Activated CD4-positive, alpha-beta memory T cell treated with anti-CD3 and anti-CD28 coated beads for 36 hours (primary cell): ENCODE results near the gene ANKRD6. TPM values are rescaled to one million over a fixed set of nuclear protein-coding genes. Genes with fewer than 3 reads are reported as not detected.

ENCODE experiments used
- CTCF ChIA-PET: fragments of 350-600 bp; sonication (Branson Sonifier 250); formaldehyde crosslinking; loops from one replicate; lab custom pipeline; 2021; ENCODE audit warnings: antibody characterized with exemption, inconsistent platforms; lab: Charles Lee
- POLR2A ChIA-PET: fragments of 350-600 bp; sonication (Branson Sonifier 250); formaldehyde crosslinking; loops from one replicate; lab custom pipeline; 2021; ENCODE audit warnings: antibody characterized with exemption; lab: Charles Lee
- DNase-seq: peaks from one replicate; pipeline ENCODE4 v3.0.0-alpha.2; 2020
- H3K27ac Mint-ChIP-seq: one replicate; pipeline ENCODE4 v1.8.0; 2021; ENCODE audit warnings: mixed read lengths
- H3K27me3 Mint-ChIP-seq: one replicate; pipeline ENCODE4 v1.8.0; 2021; ENCODE audit warnings: mixed read lengths
- H3K36me3 Mint-ChIP-seq: one replicate; pipeline ENCODE4 v1.8.0; 2021; ENCODE audit warnings: mixed read lengths
- H3K4me1 Mint-ChIP-seq: one replicate; pipeline ENCODE4 v1.8.0; 2021; ENCODE audit warnings: low read depth, mixed read lengths
- H3K4me3 Mint-ChIP-seq: one replicate; pipeline ENCODE4 v1.8.0; 2021; ENCODE audit warnings: mild to moderate bottlenecking, mixed read lengths
- H3K9me3 Mint-ChIP-seq: one replicate; pipeline ENCODE4 v1.8.0; 2021; ENCODE audit warnings: mixed read lengths
- intact Hi-C: fragments of 100-400 bp; cut with micrococcal nuclease; formaldehyde crosslinking; loops from one replicate; pipeline ENCODE4 v1.15.1; 2023
- total RNA-seq, 2 experiments: library from RNA; stranded (reverse); gene quantifications; one replicate each; pipeline ENCODE4 v1.2.3, GENCODE V29; 2021

Gene ANKRD6
- total RNA-seq, 2 experiments from 2014 or later: 3.1 to 4.0 TPM

DNA sequence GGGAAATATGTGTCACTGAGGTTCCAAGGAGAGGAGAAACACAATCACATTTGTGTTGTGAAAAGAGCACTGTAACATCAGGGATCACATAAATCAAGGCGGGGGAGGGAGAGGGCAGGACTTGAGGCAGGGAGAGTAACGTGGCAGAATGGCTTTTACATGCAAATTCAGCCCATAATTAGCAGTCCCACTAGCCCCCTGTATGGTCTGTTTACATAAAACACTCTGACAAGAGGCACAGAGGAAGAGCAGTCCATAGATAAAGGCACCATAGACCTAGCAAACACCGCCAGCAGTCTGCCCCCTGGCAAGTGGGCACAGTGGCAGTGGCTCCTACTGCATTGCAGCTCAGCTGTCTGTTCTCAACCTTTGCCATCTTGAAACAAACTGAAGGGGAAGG lies 122.9 kb downstream of the ANKRD6 start:
- Mint-ChIP-seq H3K27me3 (peaks cover 1% of the 10 kb centered on the region), H3K27ac (no peak overlapping the region), H3K4me3 (no peak overlapping the region), H3K36me3 (no peaks in the 10 kb centered on the region), H3K4me1 (no peaks in the 10 kb centered on the region), H3K9me3 (peaks cover 5% of the 10 kb centered on the region)
- intact Hi-C loops: no loop called here
- DNase-seq: no peak
- POLR2A ChIA-PET: no interaction called here
- CTCF ChIA-PET: no interaction called here

DNA sequence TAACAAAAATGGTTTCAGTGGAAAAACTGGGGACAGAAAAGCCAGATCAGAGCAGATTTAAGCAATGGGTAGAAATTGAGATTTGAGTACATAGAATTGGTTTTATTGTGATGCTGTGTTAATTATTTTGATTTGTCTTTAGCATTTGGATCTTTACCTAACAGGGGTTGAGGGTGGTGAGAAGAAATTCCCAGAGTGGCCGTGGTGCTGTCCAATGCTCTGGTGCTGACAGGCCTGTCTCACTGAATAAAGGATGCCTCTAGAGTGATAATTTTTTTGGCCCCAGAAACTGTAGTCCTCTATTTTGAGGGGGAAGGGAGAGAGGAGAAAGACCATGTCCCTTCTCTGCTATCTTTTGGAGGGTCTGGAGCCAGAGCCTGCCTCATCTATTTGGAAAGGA lies 126.5 kb downstream of the ANKRD6 start:
- H3K4me1 Mint-ChIP-seq: no peaks in the 10 kb centered on the region
- H3K4me3 Mint-ChIP-seq: no peak overlapping the region
- H3K36me3 Mint-ChIP-seq: no peaks in the 10 kb centered on the region
- no peak for DNase-seq
- no peak overlapping the region for H3K27ac Mint-ChIP-seq
- POLR2A ChIA-PET: no interaction called here
- CTCF ChIA-PET: no interaction called here
- intact Hi-C loops: no loop called here
- peaks cover 5% of the 10 kb centered on the region for H3K9me3 Mint-ChIP-seq
- peaks cover 1% of the 10 kb centered on the region for H3K27me3 Mint-ChIP-seq

DNA sequence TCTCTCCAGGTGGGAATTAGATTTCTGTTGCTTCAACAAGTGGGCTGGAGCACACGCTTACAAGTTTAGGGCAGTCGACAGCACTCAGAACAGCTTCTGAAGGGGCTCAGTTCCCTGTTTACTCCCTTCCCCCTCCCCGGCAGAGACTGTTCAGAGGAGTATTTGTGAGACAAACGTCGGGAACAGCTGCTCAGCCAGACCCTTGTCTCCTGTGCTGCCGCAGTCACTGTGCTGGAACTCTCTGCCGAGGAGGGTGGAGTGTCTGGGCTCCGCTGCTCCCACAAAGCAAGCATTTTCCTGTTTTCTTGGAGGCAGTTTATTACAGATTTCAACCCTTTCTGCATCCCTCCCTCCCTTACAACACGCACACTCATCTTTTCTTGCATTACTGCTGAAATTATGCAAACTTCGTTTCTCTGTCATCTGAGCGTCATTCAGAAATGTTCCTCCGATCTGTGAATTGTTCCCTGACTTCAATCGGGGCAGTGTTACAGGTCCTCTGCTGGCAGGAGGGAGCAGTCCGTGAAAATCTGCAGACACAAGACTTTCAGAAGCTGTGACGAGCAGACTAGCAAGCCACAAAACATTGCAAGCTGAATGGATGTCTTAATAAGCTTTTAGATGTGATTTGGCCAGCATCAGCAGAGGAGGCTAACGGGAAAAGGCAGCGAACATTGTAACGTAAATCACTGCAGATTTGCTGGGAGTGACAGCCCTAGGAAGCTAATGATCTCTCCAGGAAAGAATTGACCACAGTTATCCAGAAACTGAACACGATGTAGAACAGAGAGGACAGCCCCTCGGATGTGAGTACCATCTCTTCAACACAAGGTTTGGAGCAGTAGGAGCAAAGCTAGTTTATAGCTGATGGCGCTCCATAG lies 129.4 kb downstream of the ANKRD6 start:
- no peak for DNase-seq
- intact Hi-C loops: no loop called here
- no peak overlapping the region for H3K4me3 Mint-ChIP-seq
- H3K27ac Mint-ChIP-seq: no peak overlapping the region
- POLR2A ChIA-PET: no interaction called here
- no peaks in the 10 kb centered on the region for H3K27me3 Mint-ChIP-seq
- CTCF ChIA-PET: no interaction called here
- no peaks in the 10 kb centered on the region for H3K36me3 Mint-ChIP-seq
- peaks cover under 1% of the 10 kb centered on the region for H3K9me3 Mint-ChIP-seq
- no peaks in the 10 kb centered on the region for H3K4me1 Mint-ChIP-seq

DNA sequence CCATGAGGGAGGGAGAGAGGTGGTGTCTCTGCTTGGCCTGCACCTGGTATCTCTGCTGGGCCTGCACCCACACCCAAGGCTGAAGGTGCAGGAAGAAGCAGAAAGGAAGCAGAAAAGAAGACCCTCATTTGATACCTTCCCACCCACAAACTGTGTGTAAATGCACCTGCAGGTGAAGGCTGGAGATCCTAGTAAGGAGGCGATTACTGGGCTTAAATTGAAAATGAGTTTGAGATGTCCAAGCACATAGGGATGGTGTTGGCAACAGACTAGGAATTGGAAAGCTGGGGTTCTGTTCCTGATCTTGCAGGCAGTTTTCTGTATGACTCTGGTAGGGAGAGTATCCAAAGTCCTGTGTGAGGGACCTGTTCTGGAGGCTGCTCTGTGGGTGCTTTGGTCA lies 130.9 kb downstream of the ANKRD6 start:
- Mint-ChIP-seq H3K36me3 (no peaks in the 10 kb centered on the region), H3K9me3 (no peaks in the 10 kb centered on the region), H3K27me3 (no peaks in the 10 kb centered on the region), H3K27ac (no peak overlapping the region), H3K4me3 (no peak overlapping the region), H3K4me1 (no peaks in the 10 kb centered on the region)
- ChIA-PET CTCF (no interaction called here), POLR2A (no interaction called here)
- no peak for DNase-seq
- intact Hi-C loops: no loop called here

DNA sequence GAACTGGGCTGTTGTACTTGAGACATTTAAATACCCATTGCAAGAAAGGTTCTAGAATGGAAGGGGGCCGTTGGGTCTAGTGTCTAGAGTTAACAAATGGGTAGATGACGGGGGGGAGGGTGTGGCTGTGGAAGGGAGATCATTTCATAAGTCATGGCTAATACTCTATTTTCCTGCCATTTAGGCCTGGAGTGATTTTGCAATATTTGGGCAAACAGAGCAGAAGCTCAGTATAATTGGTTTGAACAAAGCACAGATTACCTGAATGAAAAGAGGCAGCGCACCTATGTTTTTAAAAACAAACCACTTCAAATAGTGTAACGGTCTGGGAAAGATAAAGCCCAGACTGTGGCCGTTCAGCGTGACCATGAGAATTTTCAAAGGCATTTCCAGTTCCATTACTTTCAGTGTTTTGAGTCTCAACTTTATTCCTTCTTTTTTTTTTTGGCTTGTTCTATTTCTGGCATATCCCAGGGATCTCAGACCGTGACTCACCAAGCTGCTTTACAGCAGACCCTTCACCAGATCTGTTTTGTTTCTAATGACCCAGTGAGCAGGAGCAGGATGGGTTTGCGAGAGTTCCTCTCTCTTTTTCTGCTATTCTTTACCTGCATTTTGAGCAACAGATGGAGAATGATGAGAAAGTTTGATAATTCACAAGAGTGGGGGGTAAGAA lies 131.9 kb downstream of the ANKRD6 start:
- Mint-ChIP-seq H3K9me3 (no peaks in the 10 kb centered on the region), H3K27ac (no peak overlapping the region), H3K4me3 (no peak overlapping the region), H3K4me1 (no peaks in the 10 kb centered on the region), H3K27me3 (no peaks in the 10 kb centered on the region), H3K36me3 (no peaks in the 10 kb centered on the region)
- DNase-seq: no peak
- ChIA-PET POLR2A (no interaction called here), CTCF (no interaction called here)
- intact Hi-C loops: no loop called here

DNA sequence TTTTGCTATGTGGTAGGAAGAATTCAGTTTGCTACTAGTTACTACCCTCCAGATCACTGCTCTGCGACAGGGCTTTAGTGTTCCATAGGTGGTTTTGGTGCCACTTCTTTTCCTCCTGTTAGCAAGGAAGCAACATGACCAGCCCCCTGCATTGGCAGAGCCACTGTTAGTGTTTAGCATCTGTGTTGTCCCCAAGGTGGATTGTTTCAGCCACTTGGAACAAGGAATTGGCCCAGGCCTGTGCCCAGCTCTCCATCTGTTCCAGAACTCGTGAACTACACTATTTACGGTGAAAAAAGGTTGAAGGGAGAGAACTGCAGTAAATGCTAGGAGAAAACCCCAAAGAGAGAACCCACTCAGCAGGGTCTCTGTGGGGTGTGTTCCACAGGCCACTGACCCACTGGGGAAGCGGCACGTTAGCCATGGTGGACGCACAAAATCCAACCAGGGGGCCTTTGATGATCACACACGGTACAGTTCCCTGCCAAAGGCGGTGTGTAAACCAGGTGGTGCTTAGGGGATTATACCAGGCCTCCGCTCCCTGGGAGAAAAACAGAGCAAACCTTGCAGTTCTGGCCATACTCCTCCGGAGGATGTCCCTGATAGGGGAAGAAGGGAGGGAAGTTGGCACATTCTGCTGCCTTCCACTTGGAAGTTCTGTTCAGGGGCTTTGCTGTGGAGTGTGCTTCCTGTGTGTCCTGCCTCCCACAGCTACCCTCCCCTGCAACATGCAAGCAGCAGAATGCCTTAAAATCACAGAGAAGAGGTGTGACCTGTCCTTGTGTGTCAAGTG lies 133.3 kb downstream of the ANKRD6 start:
- Mint-ChIP-seq H3K4me1 (no peaks in the 10 kb centered on the region), H3K9me3 (no peaks in the 10 kb centered on the region), H3K27me3 (no peaks in the 10 kb centered on the region), H3K4me3 (no peak overlapping the region), H3K36me3 (no peaks in the 10 kb centered on the region), H3K27ac (no peak overlapping the region)
- no peak for DNase-seq
- ChIA-PET CTCF (no interaction called here), POLR2A (no interaction called here)
- intact Hi-C loops: no loop called here

DNA sequence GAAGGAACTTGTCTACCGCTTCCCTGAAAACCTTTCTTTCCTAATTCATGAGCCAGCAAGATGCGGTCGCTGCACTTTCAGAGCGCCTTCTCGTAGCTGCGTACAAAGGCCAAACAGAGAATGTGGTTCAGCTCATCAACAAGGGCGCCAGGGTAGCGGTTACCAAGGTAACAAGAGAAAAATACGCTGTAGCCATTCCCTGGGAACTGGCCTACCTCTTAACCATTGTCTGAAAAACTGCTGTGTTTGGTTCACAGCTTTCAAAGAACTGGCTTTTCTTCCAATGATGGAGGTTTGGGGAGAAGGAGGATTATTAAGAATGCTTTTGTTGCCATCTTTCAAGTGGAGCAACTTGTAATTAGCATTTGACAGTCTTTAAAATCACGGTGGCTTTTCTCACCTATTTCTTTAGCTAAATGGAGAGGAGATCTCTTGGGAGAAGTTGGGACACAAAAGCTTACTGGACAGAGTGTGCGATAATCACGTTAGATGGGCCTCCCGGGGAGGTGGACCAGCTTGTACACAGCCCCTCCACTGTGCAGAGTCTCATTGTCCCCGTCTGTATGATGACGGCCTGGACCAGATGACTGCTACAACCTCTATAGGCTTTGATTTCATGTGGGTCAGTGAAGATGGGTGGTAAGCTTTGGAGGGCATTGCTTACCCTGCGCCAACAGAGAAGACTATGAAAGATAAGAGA lies 134.1 kb downstream of the ANKRD6 start:
- Mint-ChIP-seq H3K4me3 (no peak overlapping the region), H3K4me1 (no peaks in the 10 kb centered on the region), H3K27ac (no peak overlapping the region), H3K9me3 (no peaks in the 10 kb centered on the region), H3K36me3 (no peaks in the 10 kb centered on the region), H3K27me3 (no peaks in the 10 kb centered on the region)
- intact Hi-C loops: no loop called here
- no peak for DNase-seq
- CTCF ChIA-PET: interaction anchor here (1.6 kb wide), 1 partner anchor 43 kb away, joined by 4 read pairs; no protein-coding TSS in a partner anchor
- POLR2A ChIA-PET: no interaction called here

DNA sequence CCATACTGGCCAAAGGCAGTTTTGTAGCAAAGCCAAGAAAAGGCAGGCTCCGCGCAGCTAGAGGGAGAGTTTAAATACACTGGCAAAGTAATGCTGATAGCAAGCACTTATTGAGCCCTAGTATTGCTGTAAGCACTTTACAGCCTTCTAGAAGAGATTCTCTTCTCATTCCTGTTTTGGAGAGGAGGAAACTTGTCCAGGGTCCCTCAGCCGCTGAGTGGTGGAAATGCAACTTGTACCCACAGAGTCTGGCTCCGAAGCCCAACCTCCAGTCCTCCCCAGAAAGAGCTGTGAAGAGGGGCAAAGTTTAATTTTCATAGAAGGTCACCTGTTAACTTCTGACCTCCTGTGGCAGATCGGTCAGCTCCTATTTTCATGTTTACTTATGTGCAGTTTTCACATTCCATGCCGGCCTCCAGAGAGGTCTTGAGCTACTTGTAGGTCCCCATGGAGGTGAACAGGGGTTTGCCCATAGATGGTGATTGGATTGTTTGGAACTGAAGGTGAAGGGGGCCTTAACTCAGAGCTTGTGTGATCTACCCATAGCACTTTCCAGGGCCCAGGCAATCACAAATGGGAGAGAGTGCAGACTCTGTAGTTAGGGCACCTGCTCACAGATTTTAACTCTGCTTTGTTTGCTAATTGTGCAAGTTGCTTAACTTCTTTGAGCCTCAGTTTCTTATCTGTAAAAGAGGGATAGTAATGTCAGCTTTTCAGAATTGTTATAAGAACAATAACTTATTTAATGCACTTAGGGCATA lies 134.9 kb downstream of the ANKRD6 start:
- intact Hi-C loops: no loop called here

DNA sequence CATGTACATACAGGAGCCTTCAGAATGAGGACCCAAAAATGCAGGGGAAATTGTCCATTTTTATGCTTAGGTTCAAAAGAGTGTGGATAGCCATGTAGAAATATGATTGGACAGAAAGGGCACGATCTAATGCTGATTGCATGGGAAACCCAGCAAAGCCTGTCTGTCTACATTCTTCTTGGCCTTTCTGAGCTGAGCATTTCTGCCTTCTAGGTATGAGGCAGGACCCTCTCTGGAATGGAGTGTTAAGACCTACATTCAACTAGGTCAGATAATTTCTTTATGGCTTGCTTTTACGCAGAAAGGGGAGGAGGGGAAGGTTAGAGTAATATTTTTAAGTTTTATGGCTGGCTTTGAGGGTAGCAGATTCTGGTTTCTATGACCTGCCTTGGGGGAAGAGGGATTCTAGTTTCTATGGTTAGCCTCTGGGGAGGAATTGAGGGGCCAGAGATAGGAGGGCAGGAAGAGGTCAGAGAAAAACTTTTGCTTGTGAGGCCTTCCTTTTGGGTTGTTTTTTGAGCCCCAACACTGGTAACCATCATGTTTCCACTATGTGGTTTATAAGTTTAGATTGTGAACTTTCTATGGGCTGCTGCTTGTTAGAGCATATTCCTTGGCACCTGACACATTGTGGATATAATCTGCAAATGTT lies 142.1 kb downstream of the ANKRD6 start:
- H3K9me3 Mint-ChIP-seq: no peaks in the 10 kb centered on the region
- peaks cover 2% of the 10 kb centered on the region for H3K4me1 Mint-ChIP-seq
- H3K27me3 Mint-ChIP-seq: no peaks in the 10 kb centered on the region
- no peak for DNase-seq
- intact Hi-C loops: no loop called here
- H3K4me3 Mint-ChIP-seq: no peak overlapping the region
- H3K27ac Mint-ChIP-seq: no peak overlapping the region
- POLR2A ChIA-PET: no interaction called here
- CTCF ChIA-PET: no interaction called here
- H3K36me3 Mint-ChIP-seq: no peaks in the 10 kb centered on the region

More for the DNA sequence above, 134.9 kb downstream of the ANKRD6 start:
- H3K27me3 Mint-ChIP-seq: no peaks in the 10 kb centered on the region
- no peaks in the 10 kb centered on the region for H3K36me3 Mint-ChIP-seq
- ChIA-PET POLR2A (interaction anchor here (0.5 kb wide), 1 partner anchor 118 kb away, joined by 4 read pairs; no protein-coding TSS in a partner anchor), CTCF (interaction anchor here (0.6 to 1.6 kb wide), 2 partner anchors 42 to 1191 kb away, joined by 3 to 4 read pairs; no protein-coding TSS in a partner anchor)
- no peak for DNase-seq
- no peaks in the 10 kb centered on the region for H3K9me3 Mint-ChIP-seq
- H3K4me3 Mint-ChIP-seq: no peak overlapping the region
- no peak overlapping the region for H3K27ac Mint-ChIP-seq
- H3K4me1 Mint-ChIP-seq: no peaks in the 10 kb centered on the region

DNA sequence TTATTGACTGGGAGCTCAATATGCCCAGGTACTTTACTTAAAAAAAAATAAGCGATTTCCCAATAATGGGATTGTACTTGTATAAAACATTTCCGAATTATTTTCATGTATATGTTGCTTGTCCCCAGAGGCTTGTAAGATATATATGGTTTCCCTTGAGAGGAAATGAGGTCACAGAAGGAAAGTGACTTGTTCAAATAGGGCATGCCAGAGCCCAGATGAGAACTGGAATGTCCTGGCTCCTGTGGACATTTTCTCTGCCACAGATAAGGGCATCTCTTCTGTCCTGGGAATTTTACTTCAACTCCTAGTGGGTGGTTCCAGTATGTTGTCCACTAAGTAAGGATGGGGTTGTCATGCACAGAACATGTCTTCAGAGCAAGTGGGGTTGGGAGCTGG lies 142.6 kb downstream of the ANKRD6 start:
- intact Hi-C loops: no loop called here
- ChIA-PET CTCF (no interaction called here), POLR2A (no interaction called here)
- Mint-ChIP-seq H3K4me3 (no peak overlapping the region), H3K27me3 (no peaks in the 10 kb centered on the region), H3K9me3 (no peaks in the 10 kb centered on the region), H3K27ac (no peak overlapping the region), H3K36me3 (no peaks in the 10 kb centered on the region), H3K4me1 (peaks cover 2% of the 10 kb centered on the region)
- DNase-seq: no peak
